GM18861 (cell line): ENCODE measurements around the gene MARVELD1.

Experiments used
- ATAC-seq: cut with Tn5 transposase; IDR thresholded peaks from one replicate; pipeline ENCODE4 v1.9.1; 2021; ENCODE audit not compliant: unreplicated experiment

Gene MARVELD1

GRCh38 chr10:97752956-97753355 lies 39.4 kb downstream of the MARVELD1 start:
- ATAC-seq = no peak

- no peak for ATAC-seq
Observed at GRCh38 chr10:97754726-97755125, 41.2 kb downstream of the MARVELD1 start.

DNA sequence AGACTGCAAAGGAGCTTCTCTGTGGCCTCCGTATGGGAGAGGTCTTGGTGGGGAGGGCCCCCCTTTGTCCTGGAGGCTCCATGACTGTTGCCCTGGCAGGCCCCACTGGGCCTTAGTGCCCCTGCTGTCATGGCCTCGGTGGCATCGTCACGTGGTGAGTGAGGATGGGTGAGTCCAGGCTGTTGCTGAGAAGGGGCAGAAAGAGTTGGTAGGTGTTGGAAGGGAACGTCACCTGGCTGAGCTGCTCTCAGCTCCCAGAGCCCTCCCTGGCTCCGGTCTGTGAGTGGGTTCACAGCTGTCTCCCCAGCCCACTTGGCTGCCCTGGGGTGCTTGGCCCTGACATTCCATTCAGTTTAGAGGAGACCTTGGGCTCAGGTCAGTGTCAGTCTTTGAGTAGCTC lies 42.2 kb downstream of the MARVELD1 start:
- no peak for ATAC-seq

DNA sequence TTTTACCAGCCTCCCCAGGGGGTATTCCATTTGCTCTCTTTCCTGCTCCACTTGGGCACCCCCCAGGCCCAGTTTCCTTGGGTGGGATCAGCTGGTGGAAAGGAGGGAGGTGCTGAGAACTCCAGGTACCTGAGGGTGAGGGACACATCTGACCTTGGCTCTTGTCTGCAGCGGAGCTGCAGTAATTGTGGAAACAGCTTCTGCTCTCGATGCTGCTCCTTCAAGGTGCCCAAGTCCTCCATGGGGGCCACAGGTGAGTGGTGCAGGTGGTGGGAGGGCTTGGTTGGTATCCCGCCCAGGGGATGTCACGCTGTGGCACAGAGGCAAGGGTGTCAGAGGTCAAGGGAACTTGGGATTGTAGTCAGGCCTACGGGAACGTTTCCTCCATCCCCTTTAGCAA lies 43.9 kb downstream of the MARVELD1 start:
- ATAC-seq = no peak

- ATAC-seq = no peak
Observed at GRCh38 chr10:97759158-97759887, 45.8 kb downstream of the MARVELD1 start.

- ATAC-seq = no peak
Observed at GRCh38 chr10:97759946-97760345, 46.4 kb downstream of the MARVELD1 start.

DNA sequence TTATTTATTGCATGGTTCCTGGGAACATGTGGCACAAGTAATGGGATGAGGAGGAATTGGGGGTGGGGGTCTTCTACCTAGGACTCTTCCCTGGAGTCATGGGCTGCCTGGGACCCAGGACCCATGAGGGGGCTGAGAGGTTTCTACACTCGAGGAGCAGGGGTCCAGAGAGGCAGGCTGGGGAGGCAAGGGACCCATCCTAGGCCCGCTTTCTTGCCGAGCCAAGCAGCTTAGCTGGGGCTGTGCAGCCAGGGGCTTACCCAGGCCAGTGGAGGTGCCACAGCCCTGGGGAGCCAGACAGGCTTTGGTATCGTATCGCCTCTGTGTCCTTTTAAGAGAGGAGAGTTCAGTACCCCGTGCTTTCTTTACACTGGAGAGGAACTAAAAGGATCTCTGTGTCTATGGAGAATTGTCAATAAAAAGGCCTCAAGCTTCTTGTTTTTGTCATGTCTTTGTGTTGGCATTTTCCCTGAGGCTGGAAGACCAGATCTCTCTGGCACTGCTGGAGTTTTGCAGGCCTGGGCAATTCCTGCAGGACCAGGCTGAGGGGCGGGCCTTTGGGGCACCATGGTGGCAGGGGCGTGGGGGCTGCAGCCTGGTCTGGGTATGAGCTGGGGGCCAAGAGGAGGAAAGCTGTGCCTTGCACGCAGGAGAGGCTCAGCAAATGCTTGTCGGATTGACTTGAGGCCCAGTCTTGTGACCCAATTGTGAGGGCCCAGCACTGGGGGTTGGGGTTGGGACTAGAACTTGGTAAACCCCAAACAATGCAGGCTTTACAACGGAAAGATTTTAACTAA lies 47.1 kb downstream of the MARVELD1 start:
- ATAC-seq = no peak

DNA sequence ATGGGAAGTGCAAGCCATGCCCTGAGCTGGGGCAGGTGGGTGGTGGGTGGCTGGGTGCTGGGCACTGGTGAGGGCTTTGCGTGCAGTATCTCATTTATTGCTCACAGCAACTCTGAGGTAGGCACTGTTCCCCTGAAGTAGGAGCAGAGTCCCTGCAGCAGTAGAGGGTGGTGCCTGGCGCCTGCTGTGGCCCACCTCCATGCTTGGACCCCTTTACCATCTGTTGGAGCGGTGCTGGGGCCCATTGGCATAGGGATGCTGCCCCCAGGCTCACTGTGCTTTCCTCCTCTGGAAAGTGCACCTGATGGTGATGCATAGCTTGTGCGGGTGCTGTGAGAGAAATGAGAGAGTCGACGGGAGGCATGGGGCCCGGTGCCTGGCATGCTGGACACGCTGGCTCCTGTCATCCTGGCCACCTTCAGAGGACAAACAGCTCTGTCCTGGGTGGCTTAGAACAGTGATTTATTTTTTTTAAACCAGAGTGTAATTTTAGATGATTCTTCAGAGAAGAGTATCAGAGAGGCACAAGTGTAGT lies 47.9 kb downstream of the MARVELD1 start:
- no peak for ATAC-seq

GRCh38 chr10:97762056-97762455 lies 48.5 kb downstream of the MARVELD1 start:
- ATAC-seq = no peak

DNA sequence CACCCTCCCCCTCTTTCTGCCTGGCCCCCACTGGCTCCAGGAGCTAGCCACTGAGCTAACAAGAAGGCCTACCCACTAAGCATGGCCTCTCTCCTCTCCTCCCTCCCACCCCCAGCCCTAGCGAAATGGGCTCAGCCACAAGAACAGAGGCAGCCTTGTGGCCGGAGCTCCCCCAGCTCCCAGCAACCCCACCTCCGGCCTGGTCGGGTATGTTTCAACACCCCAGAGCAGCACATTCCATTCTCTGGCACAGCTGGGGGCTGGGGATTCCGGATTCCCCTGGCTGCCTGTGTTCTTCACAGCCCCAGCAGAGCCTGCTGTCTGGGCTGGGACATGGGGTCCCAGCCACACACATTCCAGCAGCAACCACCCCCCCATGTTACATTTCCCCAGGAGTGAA lies 49.3 kb downstream of the MARVELD1 start:
- ATAC-seq = no peak

- no peak for ATAC-seq
Observed at GRCh38 chr10:97763411-97763810, 49.9 kb downstream of the MARVELD1 start.

GRCh38 chr10:97763947-97764346 lies 50.4 kb downstream of the MARVELD1 start:
- ATAC-seq = no peak

GRCh38 chr10:97764519-97764931 lies 51.0 kb downstream of the MARVELD1 start:
- ATAC-seq = no peak

GRCh38 chr10:97765201-97765600 lies 51.7 kb downstream of the MARVELD1 start:
- ATAC-seq = no peak

GRCh38 chr10:97766106-97766810 lies 52.7 kb downstream of the MARVELD1 start:
- ATAC-seq = no peak

DNA sequence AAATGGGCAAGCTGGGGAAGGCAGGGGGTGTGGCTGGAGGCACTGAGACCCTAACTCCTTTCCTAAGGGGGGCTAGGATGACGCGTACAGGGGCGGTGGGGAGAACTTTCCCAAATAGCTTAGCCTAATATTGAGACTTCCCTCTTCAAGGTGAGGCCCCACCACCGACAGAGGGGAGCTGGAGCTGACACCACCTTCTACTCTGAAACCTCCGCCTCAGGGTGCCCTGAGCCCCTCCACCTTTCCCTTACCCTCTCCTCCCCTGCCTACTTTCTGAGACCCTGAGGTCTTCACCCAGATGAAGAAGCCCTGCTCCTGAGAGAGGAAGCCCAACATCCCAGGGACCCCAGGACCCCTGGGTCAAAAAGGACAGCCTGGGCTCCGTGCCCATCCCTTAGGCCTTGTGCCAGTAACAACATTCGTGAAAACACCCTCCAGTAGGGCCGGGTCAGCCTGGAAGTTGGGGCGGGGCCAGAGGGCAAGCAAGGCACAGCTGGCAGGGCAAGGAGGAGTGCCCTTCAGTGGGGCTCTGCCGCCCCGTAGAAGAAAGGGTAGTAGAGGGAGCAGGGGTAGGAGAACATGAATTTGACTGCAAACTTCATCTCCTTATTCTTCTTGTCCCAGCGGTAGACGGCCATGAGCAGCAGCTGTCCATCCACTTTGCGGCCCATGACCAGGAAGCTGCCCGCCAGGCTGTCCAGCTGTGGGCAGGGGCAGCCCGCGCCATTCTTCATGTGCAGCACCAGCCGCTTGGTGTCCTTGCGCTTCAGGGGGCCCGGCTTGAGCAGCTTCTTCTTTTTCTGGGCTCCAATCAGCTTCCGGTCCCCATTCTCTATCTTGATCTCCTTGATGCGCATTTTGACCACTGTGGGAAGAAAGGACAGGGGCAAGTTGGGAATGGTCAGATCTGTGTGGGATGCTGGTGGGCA lies 53.7 kb downstream of the MARVELD1 start:
- no peak for ATAC-seq
